Chondrocyte (in vitro differentiated cells): Measurements from ENCODE around the gene ZNF619. TPM values are rescaled to one million over a fixed set of nuclear protein-coding genes. Genes with fewer than 3 reads are reported as not detected.
A peak's percentile ranks its signal among the peaks of the same experiment; 100 is the strongest.

Source experiments
- DNase-seq: peaks from one replicate; pipeline ENCODE4 v3.0.0; 2021; ENCODE audit warnings: mixed read lengths, low spot score
- H3K27ac Mint-ChIP-seq: one replicate; pipeline ENCODE4 v1.8.0; 2021; ENCODE audit warnings: mild to moderate bottlenecking, moderate library complexity, mixed read lengths; ENCODE audit not compliant: unreplicated experiment
- H3K27me3 Mint-ChIP-seq: 2 replicates; pipeline ENCODE4 v1.8.0; 2021; ENCODE audit warnings: low read depth, mixed read lengths
- H3K36me3 Mint-ChIP-seq: 2 replicates; pipeline ENCODE4 v1.8.0; 2021; ENCODE audit warnings: low read depth, mixed read lengths
- H3K4me1 Mint-ChIP-seq: 2 replicates; pipeline ENCODE4 v1.8.0; 2021; ENCODE audit warnings: low read depth, mild to moderate bottlenecking, mixed read lengths
- H3K4me3 Mint-ChIP-seq: one replicate; pipeline ENCODE4 v1.8.0; 2021; ENCODE audit warnings: mild to moderate bottlenecking, moderate library complexity, mixed read lengths; ENCODE audit not compliant: unreplicated experiment
- H3K9me3 Mint-ChIP-seq: 2 replicates; pipeline ENCODE4 v1.8.0; 2021; ENCODE audit warnings: low read depth, mixed read lengths
- CTCF ChIP-seq: fragments of 200-600 bp; sonication (generic); IDR thresholded peaks from 2 replicates; pipeline ENCODE4 v1.5.0; 2021; ENCODE audit warnings: antibody characterized with exemption, mild to moderate bottlenecking, moderate library complexity
- total RNA-seq: library from RNA; stranded (reverse); gene quantifications from 3 replicates; pipeline ENCODE4 v1.2.1, GENCODE V29; 2021

ZNF619 gene
- total RNA-seq, 1 donor from 2014 or later, result 3.3 TPM

DNA sequence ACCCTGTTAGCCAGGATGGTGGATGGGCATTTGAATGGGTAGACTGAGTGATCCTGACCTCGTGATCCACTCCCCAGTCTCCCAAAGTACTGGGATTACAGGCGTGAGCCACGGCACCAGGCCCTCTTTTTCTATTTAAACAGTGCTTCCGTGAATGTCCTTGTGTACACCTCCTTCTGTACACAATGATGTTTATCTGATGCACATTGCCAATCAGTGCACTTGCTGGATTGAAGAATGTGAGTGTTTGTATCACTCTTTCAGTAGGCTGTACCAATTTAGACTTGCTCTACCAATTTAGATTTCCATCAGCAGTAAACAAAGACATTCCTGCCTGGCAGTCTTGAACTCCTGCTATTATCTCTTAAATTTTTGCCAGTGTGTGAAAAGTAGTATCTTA, 8.9 kb upstream of the ZNF619 start:
- no peaks in the 10 kb centered on the region for H3K4me1 Mint-ChIP-seq
- no peak for DNase-seq
- H3K27ac Mint-ChIP-seq, result no peak overlapping the region
- no peak for TF ChIP-seq CTCF
- H3K4me3 Mint-ChIP-seq, result no peak overlapping the region
- peaks cover 11% of the 10 kb centered on the region for H3K36me3 Mint-ChIP-seq
- H3K9me3 Mint-ChIP-seq, result no peaks in the 10 kb centered on the region
- H3K27me3 Mint-ChIP-seq, result no peaks in the 10 kb centered on the region

DNA sequence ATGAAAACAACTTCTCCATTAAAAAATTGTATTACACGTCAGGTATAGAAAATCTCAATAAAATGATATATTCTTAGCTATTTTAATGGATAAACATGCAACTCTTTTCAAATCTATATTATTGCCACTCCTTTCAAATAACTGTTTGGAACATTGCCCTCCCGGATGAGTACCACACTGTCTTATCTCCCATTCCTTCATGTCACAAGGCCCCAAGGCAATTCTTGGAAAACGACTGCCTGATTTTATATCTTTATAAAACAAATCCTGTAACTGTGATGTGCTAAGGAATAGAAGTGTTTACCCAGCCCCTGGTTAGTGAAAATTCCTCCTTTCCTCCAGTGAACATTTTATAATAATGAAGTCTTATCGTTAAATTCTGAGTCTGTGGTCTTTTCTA, 6.2 kb upstream of the ZNF619 start:
- Mint-ChIP-seq H3K27ac (no peak overlapping the region), H3K4me3 (no peak overlapping the region), H3K9me3 (no peaks in the 10 kb centered on the region), H3K36me3 (no peaks in the 10 kb centered on the region), H3K27me3 (no peaks in the 10 kb centered on the region), H3K4me1 (no peaks in the 10 kb centered on the region)
- no peak for DNase-seq
- TF ChIP-seq CTCF, result no peak

DNA sequence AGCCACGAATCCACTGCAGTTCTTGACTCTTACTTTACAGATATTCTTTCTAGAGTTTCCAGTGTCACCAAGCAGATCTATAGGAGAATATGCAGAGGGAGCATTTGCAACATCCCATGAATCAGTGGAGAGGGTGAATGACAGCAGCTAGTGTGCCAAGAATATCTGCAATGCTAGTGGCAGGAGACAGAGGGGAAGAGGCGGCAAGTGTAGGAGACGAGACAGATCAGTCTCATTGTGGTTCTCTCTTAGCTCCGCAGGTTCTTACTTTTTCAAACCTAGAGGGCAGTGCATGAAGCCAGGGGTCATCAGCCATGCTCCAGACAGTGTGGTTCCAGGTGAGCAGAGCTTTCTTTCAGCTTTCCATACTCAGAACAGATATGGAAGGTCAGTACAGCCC, 744 bp downstream of the ZNF619 start:
- H3K36me3 Mint-ChIP-seq, result peaks cover 7% of the 10 kb centered on the region
- H3K27ac Mint-ChIP-seq, result peak overlapping the region; percentile 86
- H3K27me3 Mint-ChIP-seq, result no peaks in the 10 kb centered on the region
- H3K4me3 Mint-ChIP-seq, result peak overlapping the region; percentile 81
- peaks cover 13% of the 10 kb centered on the region for H3K4me1 Mint-ChIP-seq
- no peak for TF ChIP-seq CTCF
- no peak for DNase-seq
- no peaks in the 10 kb centered on the region for H3K9me3 Mint-ChIP-seq

DNA sequence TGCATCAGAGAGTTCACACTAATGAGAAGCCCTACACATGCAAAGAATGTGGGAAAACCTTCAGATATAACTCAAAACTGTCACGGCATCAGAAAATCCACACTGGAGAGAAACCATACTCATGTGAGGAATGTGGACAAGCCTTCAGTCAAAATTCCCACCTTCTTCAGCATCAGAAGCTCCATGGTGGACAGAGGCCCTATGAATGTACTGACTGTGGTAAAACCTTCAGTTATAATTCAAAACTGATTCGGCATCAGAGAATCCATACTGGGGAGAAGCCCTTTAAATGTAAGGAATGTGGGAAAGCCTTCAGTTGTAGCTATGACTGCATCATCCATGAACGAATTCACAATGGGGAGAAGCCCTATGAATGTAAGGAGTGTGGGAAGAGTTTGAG, 10.2 kb downstream of the ZNF619 start:
- H3K4me1 Mint-ChIP-seq, result no peaks in the 10 kb centered on the region
- H3K4me3 Mint-ChIP-seq, result no peak overlapping the region
- H3K9me3 Mint-ChIP-seq, result peaks cover 18% of the 10 kb centered on the region
- no peak for DNase-seq
- peaks cover 33% of the 10 kb centered on the region for H3K36me3 Mint-ChIP-seq
- no peak overlapping the region for H3K27ac Mint-ChIP-seq
- no peak for TF ChIP-seq CTCF
- no peaks in the 10 kb centered on the region for H3K27me3 Mint-ChIP-seq

- Mint-ChIP-seq H3K4me1 (no peaks in the 10 kb centered on the region), H3K4me3 (no peak overlapping the region), H3K9me3 (peaks cover 18% of the 10 kb centered on the region), H3K36me3 (peaks cover 23% of the 10 kb centered on the region), H3K27me3 (no peaks in the 10 kb centered on the region), H3K27ac (no peak overlapping the region)
- no peak for TF ChIP-seq CTCF
- no peak for DNase-seq
Observed at GRCh38 chr3:40490916-40491315, 14.0 kb downstream of the ZNF619 start.
